Right atrium auricular region (tissue), 2 donors: Measurements from ENCODE around the gene NONO. TPM values are rescaled to one million over a fixed set of nuclear protein-coding genes. Genes with fewer than 3 reads are reported as not detected.
"Not testable (repeated sequence)": the region's sequence is repeated elsewhere in the genome, so short reads cannot be mapped to it uniquely, and the experiment has no call there.

ENCODE experiments used
- DNase-seq: peaks from one replicate; pipeline ENCODE4 v3.0.0-alpha.2; 2019; ENCODE audit warnings: low spot score
- H3K27ac ChIP-seq, 2 donors: fragments of 200-600 bp; sonication (generic); 1 replicate in 1 of 2; 2 replicates in 1 of 2; pipeline ENCODE4 v1.5.1; 2016 to 2019
- H3K27me3 ChIP-seq, 2 donors: fragments of 200-600 bp; sonication (generic); one replicate each; pipeline versions ENCODE4 v1.5.1 to v1.6.0; 2017 to 2019
- H3K36me3 ChIP-seq: fragments of 200-600 bp; sonication (generic); one replicate; pipeline ENCODE4 v1.5.1; 2016
- H3K4me1 ChIP-seq, 2 donors: fragments of 200-600 bp; sonication (generic); one replicate each; pipeline versions ENCODE4 v1.5.1 to v1.6.0; 2017 to 2019
- H3K4me3 ChIP-seq, 2 donors: fragments of 200-600 bp; sonication (generic); 1 replicate in 1 of 2; 2 replicates in 1 of 2; pipeline ENCODE4 v1.5.1; 2017 to 2019; ENCODE audit warnings: mild to moderate bottlenecking in 1 of 2, moderate library complexity in 1 of 2
- H3K9me3 ChIP-seq, 2 donors: fragments of 200-600 bp; sonication (generic); one replicate each; pipeline ENCODE4 v1.5.1; 2019
- CTCF ChIP-seq, 2 donors: fragments of 200-600 bp; sonication (generic); IDR thresholded peaks; one replicate each; pipeline ENCODE4 v1.5.1; 2019; ENCODE audit warnings: antibody characterized with exemption in 2 of 2
- total RNA-seq, 2 donors: library from RNA; depleted of rRNA; stranded (reverse); fragments of >200 nt; gene quantifications; one replicate each; pipeline ENCODE4 v1.1.0, GENCODE V29; 2016

The NONO gene
- total RNA-seq, 2 donors from 2014 or later: 110 to 120 TPM

DNA sequence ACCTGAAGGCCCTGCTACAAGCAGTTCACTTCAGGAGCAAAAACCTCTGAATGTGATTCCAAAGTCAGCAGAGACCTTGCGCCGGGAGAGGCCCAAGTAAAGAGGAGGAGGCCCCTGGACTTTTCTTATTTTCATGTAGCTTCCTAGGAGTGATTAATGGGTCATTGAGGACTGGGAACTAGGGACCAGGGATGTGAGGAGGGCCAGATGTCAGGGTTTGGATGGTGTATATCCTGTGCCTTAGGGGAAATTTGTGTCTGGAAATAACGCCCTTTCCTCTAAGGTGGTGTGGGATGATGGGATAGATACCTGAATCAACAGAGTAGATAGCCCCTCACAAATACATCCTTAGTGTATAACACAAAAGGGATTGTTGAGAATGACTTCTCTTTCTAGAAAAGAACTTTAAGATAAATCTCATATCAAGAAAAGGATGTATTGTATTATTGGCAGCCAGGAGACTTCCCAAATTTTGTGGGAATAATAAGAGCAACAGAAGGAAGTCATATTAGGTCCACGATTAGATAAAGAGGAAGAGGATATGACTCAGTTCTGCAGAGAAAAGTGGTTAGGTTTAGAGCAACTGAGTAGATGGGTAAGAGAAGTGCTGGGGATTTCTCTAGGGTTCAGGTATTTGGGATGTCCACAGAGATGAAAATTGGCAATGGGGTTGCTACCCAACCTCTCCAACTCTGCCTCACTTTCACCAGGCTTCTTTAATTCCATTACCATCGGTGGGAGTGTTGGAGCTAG, 19.2 kb downstream of the NONO start:
- Histone ChIP-seq H3K4me1 (peaks cover 0 to 7% of the 10 kb centered on the region in 2 donors), H3K27ac (peak overlapping the region; percentile 69 to 79), H3K27me3 (no peaks in the 10 kb centered on the region), H3K9me3 (no peaks in the 10 kb centered on the region), H3K36me3 (peaks cover 21% of the 10 kb centered on the region), H3K4me3 (peak overlapping the region; percentile 36 to 38)
- no peak for TF ChIP-seq CTCF (IDR thresholded peaks at IDR 0.05)
- no peak for DNase-seq

- Histone ChIP-seq H3K4me1 (peaks cover 0 to 7% of the 10 kb centered on the region in 2 donors), H3K27ac (no peak overlapping the region), H3K9me3 (no peaks in the 10 kb centered on the region), H3K4me3 (no peak overlapping the region), H3K27me3 (no peaks in the 10 kb centered on the region), H3K36me3 (peaks cover 4% of the 10 kb centered on the region)
- DNase-seq: no peak
- no peak for TF ChIP-seq CTCF (IDR thresholded peaks at IDR 0.05)
Observed at GRCh38 chrX:71304561-71304960, 21.1 kb downstream of the NONO start.

DNA sequence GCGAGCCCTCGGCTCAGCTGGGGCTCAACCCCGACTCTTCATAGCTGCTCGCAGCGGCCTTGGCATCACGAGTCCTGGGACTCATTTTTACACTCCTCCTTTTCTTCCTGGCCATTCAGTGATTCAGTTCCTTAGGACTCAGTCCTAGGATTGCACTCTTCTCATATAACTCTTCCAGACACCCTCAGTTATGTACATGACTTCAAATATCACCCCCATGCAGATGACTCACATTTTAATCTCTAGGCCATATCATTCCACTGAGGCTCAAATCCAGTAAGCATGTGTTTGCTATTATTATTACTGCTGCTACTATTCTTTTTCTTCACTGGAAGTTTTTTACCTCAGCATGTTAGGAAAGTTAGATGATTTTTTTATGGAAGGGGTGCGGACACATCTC, 32.5 kb downstream of the NONO start:
- Histone ChIP-seq H3K9me3 (no peaks in the 10 kb centered on the region), H3K27me3 (no peaks in the 10 kb centered on the region), H3K27ac (no peak overlapping the region), H3K4me1 (no peaks in the 10 kb centered on the region), H3K4me3 (no peak overlapping the region), H3K36me3 (no peaks in the 10 kb centered on the region)
- DNase-seq: no peak
- no peak for TF ChIP-seq CTCF (IDR thresholded peaks at IDR 0.05)

GRCh38 chrX:71316959-71317358, 33.5 kb downstream of the NONO start:
- not testable (repeated sequence) for H3K4me1 ChIP-seq, H3K36me3 ChIP-seq, H3K4me3 ChIP-seq, DNase-seq, H3K27me3 ChIP-seq, H3K9me3 ChIP-seq, H3K27ac ChIP-seq

DNA sequence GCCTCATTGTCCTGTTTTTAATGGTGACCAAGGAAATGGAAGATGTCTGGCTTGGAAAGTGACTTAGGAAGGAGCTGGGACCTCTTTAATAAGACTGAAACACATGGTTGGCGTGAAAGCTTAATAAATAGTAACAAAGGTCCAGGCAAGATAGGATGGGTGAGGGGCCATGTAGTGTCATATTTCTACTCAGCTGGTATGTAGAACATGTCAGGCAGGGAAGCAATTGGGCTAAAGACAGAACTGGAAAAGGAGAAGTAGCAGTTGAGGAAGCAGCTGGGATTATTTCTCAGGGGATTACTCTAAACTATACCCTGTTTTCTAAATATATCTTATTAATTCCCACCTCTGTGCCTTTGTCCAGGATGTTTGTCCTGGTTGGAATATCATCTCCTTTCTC, 36.7 kb downstream of the NONO start:
- Histone ChIP-seq H3K9me3 (no peaks in the 10 kb centered on the region), H3K27me3 (no peaks in the 10 kb centered on the region)
- no peak for TF ChIP-seq CTCF (IDR thresholded peaks at IDR 0.05)

DNA sequence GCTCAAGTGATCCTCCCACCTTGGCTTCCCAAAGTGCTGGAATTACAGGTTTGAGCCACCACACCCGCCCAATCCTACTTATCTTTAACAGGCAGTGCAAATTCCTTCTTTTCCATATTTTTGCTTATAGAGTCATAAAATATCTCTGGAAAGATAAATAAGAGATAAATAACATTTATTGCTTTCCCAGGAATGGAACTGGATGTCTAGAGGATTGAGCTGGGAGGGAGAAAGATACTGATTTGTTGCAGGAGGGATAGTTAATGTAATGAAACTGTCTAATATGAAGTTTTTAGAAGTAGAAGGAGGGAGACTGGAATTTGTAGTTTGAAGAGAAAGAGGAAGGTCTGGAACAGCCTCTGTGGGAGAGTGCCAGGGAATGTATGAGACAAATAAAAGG, 38.3 kb downstream of the NONO start:
- no peak overlapping the region for H3K27ac ChIP-seq
- no peaks in the 10 kb centered on the region for H3K4me1 ChIP-seq
- H3K36me3 ChIP-seq: no peaks in the 10 kb centered on the region
- no peak overlapping the region for H3K4me3 ChIP-seq
- no peak for DNase-seq
- no peaks in the 10 kb centered on the region for H3K27me3 ChIP-seq
- peaks cover 0 to 11% of the 10 kb centered on the region in 2 donors for H3K9me3 ChIP-seq
- TF ChIP-seq CTCF (IDR thresholded peaks at IDR 0.05): no peak

More for the DNA sequence above, 36.7 kb downstream of the NONO start:
- H3K27ac ChIP-seq: no peak overlapping the region
- H3K4me3 ChIP-seq: no peak overlapping the region
- DNase-seq: no peak
- H3K4me1 ChIP-seq: no peaks in the 10 kb centered on the region
- H3K36me3 ChIP-seq: no peaks in the 10 kb centered on the region

- H3K9me3 ChIP-seq: peaks cover 0 to 12% of the 10 kb centered on the region in 2 donors
- H3K4me1 ChIP-seq, H3K27ac ChIP-seq, H3K4me3 ChIP-seq, DNase-seq, H3K27me3 ChIP-seq, H3K36me3 ChIP-seq: not testable (repeated sequence)
Observed at GRCh38 chrX:71324452-71324851, 41.0 kb downstream of the NONO start.
